ENCODE results near the gene MRM2.

The MRM2 gene

GRCh38 chr7:2248984-2249694 lies 7.1 kb upstream of the MRM2 start:
- Histone ChIP-seq H3K27me3 (ENCODE audit: insufficient read depth, low read depth, severe bottlenecking) (no peaks in the 10 kb centered on the region), H3K27ac (no peak overlapping the region)

GRCh38 chr7:2247141-2247995 lies 5.4 kb upstream of the MRM2 start:
- Histone ChIP-seq H3K27ac (peak overlapping the region; percentile 78), H3K4me3 (ENCODE audit: low read depth, low read length) (peak overlapping the region; percentile 50), H3K9me3 (ENCODE audit: severe bottlenecking) (no peaks in the 10 kb centered on the region), H3K36me3 (peaks cover 24% of the 10 kb centered on the region), H3K27me3 (ENCODE audit: insufficient read depth, low read depth, severe bottlenecking) (no peaks in the 10 kb centered on the region)
- peak; percentile 94 for TF ChIP-seq CTCF (IDR thresholded peaks at IDR 0.05; ENCODE audit: low read depth, low read length)
- peak; percentile 82 for DNase-seq

More at GRCh38 chr7:2248984-2249694, 7.1 kb upstream of the MRM2 start:
- no peak for TF ChIP-seq CTCF (IDR thresholded peaks at IDR 0.05; ENCODE audit: low read depth, low read length)
- Histone ChIP-seq H3K36me3 (peaks cover 33% of the 10 kb centered on the region), H3K9me3 (ENCODE audit: severe bottlenecking) (no peaks in the 10 kb centered on the region), H3K4me3 (ENCODE audit: low read depth, low read length) (no peak overlapping the region)
- no peak for DNase-seq

GRCh38 chr7:2245883-2246675 lies 4.1 kb upstream of the MRM2 start:
- Histone ChIP-seq H3K9me3 (ENCODE audit: severe bottlenecking) (no peaks in the 10 kb centered on the region), H3K4me3 (ENCODE audit: low read depth, low read length) (no peak overlapping the region), H3K27ac (no peak overlapping the region), H3K27me3 (ENCODE audit: insufficient read depth, low read depth, severe bottlenecking) (no peaks in the 10 kb centered on the region), H3K36me3 (peaks cover 24% of the 10 kb centered on the region)
- no peak for DNase-seq
- no peak for TF ChIP-seq CTCF (IDR thresholded peaks at IDR 0.05; ENCODE audit: low read depth, low read length)

- no peak for DNase-seq
- no peak overlapping the region for H3K4me3 ChIP-seq (ENCODE audit: low read depth, low read length)
- no peaks in the 10 kb centered on the region for H3K9me3 ChIP-seq (ENCODE audit: severe bottlenecking)
- peaks cover 28% of the 10 kb centered on the region for H3K36me3 ChIP-seq
- TF ChIP-seq CTCF (IDR thresholded peaks at IDR 0.05; ENCODE audit: low read depth, low read length) = no peak
- H3K27me3 ChIP-seq (ENCODE audit: insufficient read depth, low read depth, severe bottlenecking) = no peaks in the 10 kb centered on the region
- no peak overlapping the region for H3K27ac ChIP-seq
Observed at GRCh38 chr7:2244404-2244995, 2.5 kb upstream of the MRM2 start.

GRCh38 chr7:2243458-2243857 lies 1.5 kb upstream of the MRM2 start:
- Histone ChIP-seq H3K4me3 (ENCODE audit: low read depth, low read length) (peak overlapping the region; percentile 85), H3K36me3 (peaks cover 31% of the 10 kb centered on the region), H3K9me3 (ENCODE audit: severe bottlenecking) (no peaks in the 10 kb centered on the region), H3K27ac (peak overlapping the region; percentile 93), H3K27me3 (ENCODE audit: insufficient read depth, low read depth, severe bottlenecking) (no peaks in the 10 kb centered on the region)
- DNase-seq = no peak
- no peak for TF ChIP-seq CTCF (IDR thresholded peaks at IDR 0.05; ENCODE audit: low read depth, low read length)

All from WERI-Rb-1 (cell line).